Activated CD4-positive, alpha-beta T cell treated with anti-CD3 and anti-CD28 coated beads, Interleukin-2, amount 50 U/mL, for 4 hours (primary cell): ENCODE measurements around the gene ACTR8.

Experiments used
- DNase-seq, 2 experiments: peaks; one replicate each; pipeline ENCODE4 v3.0.0-alpha.2; 2020

ACTR8 gene

GRCh38 chr3:53833700-53834099 lies 48.3 kb downstream of the ACTR8 start:
- no peak for DNase-seq

DNA sequence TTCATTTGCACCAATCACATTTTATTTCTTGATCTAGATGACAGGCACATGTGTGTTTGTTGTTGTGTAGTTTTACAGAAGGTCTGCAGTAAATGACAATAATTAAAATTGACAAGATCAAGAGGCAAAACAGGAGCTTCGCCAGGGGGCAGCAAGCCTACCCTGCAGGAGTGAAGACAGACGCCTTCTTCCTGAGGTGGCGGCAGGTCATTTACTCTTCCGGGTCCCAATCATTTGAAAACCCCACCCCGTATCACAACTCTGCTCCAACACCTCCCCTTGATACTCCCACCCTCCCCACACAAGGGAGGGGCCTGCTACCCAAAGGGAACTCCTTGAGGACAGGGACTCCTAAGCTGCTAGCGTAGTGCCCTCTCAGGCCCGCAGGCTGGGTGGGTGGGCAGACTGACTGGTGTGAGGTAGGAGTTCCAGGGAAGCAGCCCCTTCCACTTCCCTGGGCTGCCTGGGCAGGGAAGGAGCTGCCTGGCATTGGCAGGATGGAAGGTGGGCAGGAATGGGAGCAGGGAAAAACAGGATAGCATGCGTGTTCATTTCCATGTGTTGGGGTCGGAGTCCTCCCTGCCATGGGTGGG lies 48.8 kb downstream of the ACTR8 start:
- DNase-seq: no peak

GRCh38 chr3:53830944-53831343 lies 51.0 kb downstream of the ACTR8 start:
- no peak for DNase-seq

DNA sequence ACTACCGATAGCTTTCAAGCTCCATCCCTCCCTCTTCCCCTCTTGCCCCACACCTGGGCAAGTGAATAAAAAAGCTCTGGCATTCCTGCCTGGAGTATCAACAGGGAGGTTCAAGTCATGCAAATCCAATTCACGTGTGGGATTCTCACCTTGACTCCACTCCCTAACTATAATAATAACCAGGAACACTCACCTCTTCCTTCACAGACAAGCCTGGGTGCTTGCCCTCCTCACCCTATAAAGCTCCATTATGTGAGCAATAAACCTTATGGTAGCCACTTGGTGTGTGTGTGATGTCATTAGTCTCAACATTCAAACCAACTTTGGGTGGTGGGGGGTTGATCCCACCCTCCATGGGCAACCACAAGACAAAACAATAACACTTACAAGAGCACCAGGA lies 52.3 kb downstream of the ACTR8 start:
- DNase-seq: no peak

DNA sequence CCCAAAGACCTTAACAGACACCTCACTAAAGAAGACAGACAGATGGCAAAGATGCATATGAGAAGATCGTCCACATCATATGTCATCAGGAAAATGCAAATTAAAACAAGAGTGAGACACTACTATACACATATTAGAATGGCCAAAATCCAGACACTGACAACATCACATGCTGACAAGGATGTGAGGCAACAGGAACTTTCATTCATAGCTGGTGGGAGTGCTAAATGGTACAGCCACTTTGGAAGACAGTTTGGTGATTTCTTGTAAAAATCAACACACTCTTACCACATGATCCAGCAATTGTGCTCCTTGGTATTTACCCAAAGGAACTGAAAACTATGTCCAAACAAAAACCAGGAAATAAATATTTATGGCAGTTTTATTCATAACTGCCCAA lies 53.4 kb downstream of the ACTR8 start:
- no peak for DNase-seq

DNA sequence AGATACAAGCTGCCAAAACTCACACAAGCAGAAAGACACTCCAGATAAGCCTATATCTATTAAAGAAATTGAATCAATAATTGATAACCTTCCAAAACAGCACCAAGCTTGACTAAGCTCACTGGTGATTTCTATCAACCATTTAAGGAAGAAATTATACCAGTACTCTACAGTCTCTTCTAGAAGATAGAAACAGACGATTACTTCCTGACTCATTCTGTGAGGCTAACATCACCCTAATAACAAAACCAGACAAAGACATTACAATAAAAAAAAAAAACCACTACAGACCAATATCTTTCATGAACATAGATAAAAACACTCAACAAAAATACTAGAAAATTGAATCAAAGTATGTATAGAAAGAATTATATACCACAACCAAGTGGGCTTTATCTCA lies 55.9 kb downstream of the ACTR8 start:
- DNase-seq: no peak

- no peak for DNase-seq
These were observed 57.2 kb downstream of the ACTR8 start for GRCh38 chr3:53824795-53825194.

GRCh38 chr3:53823956-53824657 lies 57.8 kb downstream of the ACTR8 start:
- no peak for DNase-seq

- no peak for DNase-seq
These were observed 58.7 kb downstream of the ACTR8 start for GRCh38 chr3:53823026-53823955.

GRCh38 chr3:53822331-53822741 lies 59.6 kb downstream of the ACTR8 start:
- no peak for DNase-seq

- DNase-seq: no peak
These were observed 60.3 kb downstream of the ACTR8 start for GRCh38 chr3:53821631-53822121.

DNA sequence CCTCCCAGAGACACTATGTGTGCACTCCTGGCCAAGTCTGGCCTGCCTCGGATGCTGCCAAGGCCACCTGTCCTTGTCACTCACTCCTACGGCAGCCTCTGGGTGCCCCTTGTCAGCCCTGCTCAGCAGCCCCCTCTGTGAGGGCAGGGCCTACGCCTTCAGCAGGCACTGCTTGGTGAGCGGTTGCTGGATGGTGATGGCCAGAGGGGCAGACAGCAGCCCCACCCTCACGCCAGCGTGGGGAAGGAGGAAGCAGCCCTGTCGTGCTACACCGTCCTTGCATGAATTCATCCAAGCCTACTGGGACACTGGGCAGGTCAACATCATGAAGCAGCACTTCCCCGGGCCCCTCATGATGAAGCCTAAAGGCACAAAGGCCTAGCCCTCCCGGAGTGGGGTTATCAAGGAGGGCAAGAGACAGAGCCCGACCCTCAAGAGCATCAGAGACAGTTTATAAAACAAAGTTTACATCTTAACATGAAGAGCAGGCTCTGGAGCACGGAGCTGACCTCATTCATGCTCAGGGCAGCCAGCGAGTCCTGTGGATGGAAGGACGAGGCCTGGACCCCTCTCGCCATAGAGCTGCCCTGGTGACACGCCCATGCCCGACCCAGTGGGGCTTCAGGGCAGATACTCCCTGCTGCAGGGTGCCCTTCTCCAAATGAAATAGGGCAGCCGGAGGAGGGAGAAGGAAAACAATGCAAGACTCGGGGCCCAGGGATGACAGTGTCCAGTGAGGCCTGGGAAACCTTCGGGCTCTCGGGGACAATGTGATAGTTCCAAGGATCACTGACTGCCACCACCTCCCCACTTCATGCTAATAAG lies 61.0 kb downstream of the ACTR8 start:
- DNase-seq: no peak

DNA sequence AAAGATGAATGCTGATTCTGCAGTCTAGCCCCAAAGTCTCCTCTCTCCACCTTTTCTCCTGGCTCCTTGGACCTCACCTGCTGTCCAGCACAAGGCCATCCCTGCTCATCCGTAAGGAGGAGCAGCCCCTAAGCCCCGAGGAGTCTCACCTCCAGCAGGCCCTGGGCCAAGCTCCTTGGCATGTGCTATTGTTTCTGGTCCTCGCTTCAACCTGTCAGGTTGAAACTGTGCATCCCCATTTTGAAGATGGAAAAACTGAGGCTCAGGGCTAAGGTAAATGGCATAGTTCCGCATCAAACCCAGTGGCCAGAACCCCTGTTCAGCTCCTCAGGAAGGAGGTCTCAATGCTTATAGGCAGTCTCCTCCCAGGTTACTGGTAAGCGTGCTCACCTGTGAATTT lies 61.9 kb downstream of the ACTR8 start:
- DNase-seq: no peak

DNA sequence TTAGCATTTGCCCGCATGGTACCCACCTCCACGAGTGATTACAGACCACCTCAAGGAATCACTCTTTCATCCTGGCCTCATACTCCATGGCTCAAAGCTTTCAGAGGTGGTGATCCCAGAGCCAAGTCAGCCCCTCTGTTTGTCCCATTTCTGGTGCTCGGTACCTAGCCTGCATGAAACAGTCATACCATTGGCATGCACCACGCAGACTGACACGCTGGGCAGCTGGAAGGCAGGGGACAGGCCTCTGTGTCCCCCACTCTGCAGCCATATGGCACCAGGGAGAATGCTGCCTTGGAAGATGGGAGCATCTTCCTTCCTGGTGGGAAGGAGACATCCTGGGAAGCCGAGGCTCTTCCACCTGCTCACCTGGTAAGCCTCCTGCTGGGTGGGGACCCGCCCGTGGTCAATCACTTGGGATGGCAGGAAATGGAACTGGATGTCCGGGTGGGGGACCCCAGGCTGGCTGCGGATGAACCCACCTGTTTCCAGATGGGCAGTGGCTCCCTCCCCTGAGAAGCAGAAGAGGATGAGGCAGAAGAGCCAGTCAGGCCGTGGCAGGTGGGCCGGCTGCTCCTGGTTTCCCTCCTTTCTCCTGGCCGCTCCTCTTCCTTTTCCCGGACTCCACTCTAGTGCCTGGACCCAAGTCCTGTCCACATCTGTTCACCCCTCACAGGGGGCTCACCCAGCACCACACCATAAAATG lies 62.6 kb downstream of the ACTR8 start:
- no peak for DNase-seq

DNA sequence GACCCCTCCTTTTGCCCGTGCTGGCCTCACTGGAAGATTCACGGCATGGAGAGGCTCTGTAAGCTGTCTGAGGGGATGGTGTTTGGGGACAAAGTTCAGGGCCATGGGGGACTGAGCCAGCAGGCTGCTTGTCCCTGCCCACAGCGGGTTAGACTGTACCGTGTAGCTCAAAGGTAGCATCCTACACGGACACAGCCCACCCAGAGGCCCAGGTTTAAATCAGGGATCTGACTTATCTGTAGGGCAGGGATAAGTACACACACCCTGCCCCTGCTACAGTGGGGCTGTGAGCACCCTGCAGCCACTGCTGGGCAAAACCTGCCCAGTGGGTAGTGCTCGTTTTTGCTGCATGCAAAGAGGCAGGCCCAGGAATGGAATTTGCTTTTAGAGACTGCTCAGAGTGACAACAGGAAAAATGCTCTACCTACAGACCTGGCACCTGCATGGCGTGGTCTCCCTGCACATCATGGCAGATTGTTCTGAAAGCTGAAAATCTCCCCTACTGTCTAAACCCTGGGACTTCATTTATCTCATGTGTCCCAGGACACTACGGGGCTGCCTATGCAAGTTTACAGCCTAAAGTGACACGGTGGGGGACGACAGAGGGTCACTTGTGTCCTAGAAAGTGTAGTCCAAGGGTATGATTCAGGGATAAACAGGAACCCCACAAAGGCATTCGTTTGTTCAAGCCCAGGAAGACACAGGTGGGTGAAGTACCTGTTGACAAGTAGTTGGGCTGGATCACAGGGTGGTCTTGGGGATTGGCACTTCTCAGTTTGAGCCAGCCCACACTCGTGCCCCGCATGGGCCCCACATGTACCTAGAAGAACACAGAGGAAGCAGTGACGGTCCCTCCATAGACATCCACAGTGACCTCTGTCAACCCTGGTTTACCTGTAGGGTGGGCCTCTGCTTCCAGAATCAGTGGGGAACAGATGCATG lies 63.5 kb downstream of the ACTR8 start:
- no peak for DNase-seq

DNA sequence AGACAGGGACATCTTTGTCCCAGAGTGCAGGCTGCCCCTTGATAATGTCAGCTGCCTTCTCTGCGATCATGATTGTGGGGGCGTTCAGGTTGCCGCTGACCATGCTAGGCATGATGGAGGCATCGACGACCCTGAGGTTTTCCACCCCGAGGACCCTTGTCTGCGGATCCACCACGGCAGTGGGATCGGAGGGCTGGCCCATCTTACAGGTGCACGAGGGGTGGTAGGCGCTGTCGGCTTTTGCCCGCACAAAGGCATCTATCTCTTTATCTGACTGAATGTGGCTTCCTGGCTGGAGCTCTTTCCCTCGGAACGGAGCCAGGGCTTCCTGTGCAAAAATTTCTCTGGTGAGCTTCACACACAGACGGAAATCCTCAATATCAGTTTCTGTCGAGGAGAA lies 64.1 kb downstream of the ACTR8 start:
- no peak for DNase-seq

DNA sequence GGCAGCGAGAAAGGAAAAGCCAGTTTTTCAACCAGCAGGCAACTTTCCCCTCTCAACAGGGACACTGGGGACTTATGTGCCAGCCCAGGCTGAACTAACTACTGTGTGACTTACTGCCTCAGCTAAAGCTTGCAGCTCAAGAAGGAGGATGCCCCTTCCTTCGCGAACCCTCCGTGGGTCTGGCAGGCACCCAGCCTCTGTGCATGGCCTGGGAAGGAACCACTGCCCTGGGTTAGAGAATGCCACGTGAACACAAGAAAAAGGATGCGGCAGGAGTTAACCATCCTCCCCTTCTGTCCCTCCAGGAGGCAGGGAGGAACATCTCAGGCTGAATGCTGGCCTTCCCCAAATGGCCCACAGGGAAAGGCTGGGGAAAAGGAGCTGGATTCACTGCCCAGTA lies 64.7 kb downstream of the ACTR8 start:
- no peak for DNase-seq
